GM21360 (cell line): ENCODE data around the gene SCART1.
A peak's percentile ranks its signal among the peaks of the same experiment; 100 is the strongest.
"Not testable (repeated sequence)": the region's sequence is repeated elsewhere in the genome, so short reads cannot be mapped to it uniquely, and the experiment has no call there.

Source experiments
- ATAC-seq: cut with Tn5 transposase; IDR thresholded peaks from one replicate; pipeline ENCODE4 v1.9.1; 2021; ENCODE audit warnings: mild to moderate bottlenecking, moderate library complexity; ENCODE audit not compliant: unreplicated experiment

The SCART1 gene

GRCh38 chr10:133453516-133454203 is at the start of gene SCART1:
SCART1 (plus strand) TSS chr10:133453945; CDS start chr10:133453998, 53 bp downstream.
- ATAC-seq: no peak

GRCh38 chr10:133405272-133405671 is 48.5 kb upstream of the SCART1 start:
- no peak for ATAC-seq

DNA sequence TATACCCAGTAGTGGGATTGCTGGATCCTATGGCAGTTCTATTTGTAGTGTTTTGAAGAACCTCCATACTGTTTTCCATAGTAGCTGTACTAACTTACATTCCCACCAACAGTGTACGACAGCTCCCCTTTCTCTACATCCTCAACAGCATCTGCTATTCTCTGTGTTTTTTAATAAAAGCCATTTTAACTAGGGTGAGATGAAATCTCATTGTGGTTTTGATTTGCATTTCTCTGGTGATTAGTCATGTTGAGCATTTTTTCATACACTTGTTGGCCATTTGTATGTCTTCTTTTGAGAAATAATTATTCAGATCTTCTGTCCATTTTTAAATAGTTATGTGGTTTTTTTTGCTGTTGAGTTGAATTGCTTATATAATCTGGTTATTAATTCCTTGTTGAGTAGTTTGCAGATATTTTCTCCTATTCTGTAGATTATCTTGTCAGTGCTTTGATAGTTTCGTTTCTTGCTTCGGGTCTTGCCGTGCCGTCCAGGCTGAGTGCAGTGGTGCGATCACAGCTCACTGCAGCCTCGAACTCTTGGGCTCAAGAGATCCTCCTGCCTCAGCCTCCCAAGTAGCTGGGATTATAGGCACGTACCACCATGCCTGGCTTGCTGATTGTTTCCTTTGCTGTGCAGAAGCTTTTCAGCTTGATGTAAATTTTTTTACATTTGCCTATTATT is 47.8 kb upstream of the SCART1 start:
- peak; percentile 51 for ATAC-seq

DNA sequence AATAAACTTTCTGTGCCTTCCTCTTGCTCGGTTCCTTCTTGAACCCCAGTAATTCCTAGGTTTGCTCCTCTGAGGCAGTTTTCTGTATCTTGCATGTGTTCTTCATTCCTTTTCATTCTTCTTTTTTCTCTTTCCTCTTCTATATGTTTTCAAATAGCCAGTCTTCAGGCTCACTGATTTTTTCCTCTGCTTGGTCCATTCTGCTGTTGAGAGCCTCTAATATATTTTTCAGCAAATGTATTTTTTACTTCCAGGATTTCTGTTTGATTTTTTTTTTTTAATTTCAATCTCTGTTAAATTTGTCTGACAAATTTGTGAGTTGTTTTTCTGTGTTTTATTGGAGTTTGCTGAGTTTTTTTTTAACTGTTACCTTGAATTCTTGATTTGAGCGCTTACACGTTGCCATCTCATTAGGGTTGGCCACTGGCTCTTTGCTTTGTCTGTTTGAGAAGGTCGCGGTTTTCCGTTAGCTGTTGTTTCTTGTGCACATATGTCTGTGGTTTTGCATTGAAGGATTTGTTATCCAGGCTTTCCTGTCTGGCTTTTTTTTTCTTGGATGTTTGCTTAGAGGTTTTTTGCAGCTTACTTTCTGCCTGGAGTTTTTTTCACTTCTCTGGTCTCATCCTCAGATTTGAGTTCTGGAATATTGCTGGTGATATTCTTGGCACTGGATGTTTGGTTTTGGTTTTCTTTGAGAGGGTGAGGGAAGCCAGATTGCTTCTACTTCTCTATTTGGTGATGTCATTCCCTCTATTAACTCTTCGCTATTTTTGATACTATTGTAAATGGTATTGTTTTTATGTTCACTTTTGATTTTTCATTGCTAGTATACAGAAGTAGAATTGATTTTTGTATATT is 42.0 kb upstream of the SCART1 start:
- ATAC-seq: no peak

DNA sequence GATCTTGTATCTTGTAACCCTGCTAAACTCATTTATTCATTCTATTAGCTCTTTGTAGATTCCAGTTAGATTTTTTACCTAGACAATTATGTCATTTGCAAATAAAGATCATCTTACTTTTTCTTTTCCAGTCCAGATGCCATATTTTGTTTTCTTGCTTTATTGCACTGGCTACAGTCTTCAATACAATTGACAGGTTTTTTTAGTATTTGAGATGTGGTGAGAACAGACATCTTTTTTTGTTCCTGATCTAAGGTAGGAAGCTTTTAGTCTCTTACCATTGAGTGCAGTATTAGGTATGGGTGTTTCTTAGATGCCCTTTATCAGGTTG is 41.4 kb upstream of the SCART1 start:
- ATAC-seq: no peak

DNA sequence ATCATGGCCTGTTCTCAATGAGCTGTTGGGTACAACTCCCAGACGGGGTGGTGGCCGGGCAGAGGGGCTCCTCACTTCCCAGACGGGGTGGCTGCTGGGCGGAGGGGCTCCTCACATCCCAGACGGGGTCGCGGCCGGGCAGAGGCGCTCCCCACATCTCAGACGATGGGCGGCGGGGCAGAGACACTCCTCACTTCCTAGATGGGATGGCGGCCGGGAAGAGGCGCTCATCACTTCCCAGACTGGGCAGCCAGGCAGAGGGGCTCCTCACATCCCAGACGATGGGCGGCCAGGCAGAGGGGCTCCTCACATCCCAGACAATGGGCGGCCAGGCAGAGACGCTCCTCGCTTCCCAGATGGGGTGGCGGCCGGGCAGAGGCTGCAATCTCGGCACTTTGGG is 39.3 kb upstream of the SCART1 start:
- ATAC-seq: not testable (repeated sequence)

DNA sequence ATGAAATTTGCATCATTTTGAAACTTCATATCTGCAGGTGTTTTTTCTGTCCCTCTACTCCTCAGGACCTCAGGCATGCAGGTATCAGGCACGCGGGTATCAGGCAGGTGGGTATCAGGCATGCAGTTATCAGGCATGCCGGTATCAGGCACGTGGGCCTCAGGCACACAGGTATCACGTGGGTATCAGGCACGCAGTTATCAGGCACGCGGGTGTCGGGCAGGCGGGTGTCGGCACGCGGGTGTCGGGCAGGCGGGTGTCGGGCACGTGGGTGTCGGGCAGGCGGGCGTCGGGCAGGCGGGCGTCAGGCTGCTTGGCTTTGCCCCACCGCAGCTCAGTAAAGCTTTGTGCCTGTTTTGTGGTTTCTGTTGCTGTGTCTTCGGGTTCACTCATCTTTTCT is 38.0 kb upstream of the SCART1 start:
- ATAC-seq: no peak

DNA sequence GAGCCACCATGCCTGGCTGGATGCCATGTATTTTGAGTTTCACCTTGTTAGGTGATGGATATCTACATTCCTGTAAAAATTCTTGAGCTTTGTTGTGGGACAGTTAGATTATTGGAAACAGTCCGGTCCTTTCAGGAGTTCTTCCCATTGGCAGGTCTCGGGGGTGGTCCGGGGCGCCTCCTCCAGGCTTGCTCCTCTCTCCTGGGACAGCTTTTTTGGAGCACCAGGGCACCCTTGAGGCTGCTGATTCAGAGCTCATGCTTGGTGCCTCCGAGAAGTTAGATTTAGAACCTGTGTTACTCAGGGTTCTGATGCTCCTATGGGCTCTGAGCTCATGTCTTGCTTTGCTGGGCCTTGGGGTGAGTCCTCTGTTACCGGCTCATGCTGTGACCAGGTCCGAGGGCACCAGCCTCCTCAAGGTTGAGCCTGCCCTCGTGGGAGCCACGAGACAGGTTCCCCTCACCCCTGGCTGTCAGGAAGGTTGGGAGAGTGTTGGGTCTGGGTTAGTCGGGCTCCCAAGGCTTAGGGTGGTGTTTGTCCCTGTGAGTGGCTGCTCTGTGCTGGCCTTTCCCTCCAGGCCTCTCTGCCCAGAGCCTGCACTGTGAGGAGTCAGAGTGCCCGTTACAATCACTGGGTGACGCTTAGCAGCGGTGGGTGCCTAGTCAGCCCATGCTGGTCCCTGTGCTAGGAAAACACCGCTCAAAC is 35.3 kb upstream of the SCART1 start:
- no peak for ATAC-seq

GRCh38 chr10:133419211-133419950 is 34.4 kb upstream of the SCART1 start:
- ATAC-seq: no peak

GRCh38 chr10:133420028-133420427 is 33.7 kb upstream of the SCART1 start:
- ATAC-seq: no peak

- no peak for ATAC-seq
Measured at GRCh38 chr10:133420579-133420978, 33.2 kb upstream of the SCART1 start.

- ATAC-seq: no peak
Measured at GRCh38 chr10:133421336-133422222, 32.2 kb upstream of the SCART1 start.

DNA sequence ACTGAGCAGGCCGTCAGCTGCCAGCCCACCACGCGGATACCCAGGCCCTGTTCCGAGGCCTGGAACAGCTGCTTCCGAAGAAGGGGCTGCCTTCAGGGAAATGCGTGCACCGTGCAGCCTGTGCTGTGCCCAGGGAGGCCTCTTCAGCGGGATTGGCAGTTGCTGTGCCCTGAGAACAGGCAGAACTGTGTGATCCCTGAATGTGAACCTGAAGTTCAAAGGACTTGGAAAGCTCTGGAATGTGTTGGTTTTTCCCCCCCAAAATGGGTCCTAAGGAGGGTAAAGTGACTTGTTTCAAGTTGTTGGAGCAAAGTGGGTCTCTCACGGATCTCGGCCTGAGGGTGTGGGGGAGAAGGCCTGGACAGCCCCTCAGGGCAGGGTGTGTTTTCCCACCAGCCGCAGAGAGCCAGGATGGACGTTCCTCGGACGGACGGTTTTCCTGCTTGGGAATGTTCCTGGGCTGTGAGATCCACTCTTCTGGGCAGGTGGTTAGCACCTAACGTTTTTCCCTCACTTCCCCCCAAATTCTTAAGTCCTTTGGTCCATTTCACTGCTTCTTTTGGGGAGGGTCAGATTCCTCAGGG is 31.4 kb upstream of the SCART1 start:
- no peak for ATAC-seq

DNA sequence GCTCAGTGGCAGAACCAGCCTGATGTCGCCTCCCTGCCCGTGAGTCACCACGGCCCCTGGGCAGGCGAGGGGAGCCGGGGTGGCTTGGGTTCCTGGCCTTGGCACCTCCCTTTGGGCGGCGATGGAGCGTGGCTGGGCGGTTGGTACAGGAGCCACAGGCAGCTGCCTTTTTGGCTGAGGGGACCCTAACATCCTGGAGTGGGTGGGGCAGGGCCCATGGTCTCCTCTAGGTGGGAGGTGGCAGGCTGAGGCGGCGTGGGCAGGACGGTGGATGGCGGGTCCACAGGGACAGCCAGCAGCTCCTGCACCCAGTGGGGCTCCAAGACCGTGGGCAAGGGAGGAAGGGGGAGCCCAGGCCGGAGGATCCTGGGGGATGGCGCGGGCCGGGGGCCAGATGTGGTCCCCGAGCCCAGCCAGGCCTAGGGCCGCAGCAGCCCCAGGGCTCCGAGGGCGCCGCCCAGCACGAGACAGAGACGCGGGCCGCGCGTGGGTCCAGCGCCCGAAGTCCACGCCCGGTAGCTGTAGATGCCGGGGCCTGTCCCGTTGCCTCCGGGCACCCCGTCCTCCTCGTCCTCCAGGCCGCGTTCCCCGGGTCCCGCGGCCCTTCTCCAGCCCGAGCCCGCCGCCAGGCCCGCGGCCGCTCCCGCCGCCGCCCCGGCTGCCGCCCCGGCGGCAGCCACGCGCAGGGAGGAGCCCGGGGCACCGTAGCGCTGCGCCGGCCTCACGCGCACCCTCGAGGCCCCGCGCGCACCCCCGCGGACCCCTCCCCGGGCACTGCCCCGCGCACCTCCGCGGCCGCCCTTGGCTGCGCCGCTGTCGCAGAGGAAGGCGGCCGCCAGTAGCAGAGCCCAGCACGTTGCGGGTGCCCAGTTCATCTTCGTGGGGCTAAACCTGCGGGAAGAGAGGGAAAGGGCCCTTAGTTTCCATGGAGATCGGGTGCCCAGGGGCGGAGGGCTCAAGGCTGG is 30.7 kb upstream of the SCART1 start:
- ATAC-seq: no peak

DNA sequence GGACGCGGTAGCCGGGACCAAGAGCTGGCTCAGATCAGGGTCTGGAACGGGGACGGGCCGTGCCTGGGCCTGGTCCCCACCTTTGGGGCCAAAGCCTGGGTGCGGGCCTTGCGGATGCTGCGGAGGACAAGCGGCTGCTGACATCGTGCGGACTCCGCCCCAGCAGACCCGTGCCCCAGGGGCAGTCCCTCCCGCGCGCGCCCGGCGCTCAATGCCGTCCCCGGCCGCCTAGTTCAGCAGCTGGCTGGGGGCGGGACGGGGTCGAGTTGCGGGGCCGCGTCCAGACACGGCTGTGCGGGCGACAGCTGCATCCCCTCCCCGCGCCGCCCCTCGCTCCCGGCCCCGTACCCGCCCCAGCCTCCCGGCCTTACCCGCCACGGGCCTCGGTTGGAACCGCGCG is 29.6 kb upstream of the SCART1 start:
- not testable (repeated sequence) for ATAC-seq

DNA sequence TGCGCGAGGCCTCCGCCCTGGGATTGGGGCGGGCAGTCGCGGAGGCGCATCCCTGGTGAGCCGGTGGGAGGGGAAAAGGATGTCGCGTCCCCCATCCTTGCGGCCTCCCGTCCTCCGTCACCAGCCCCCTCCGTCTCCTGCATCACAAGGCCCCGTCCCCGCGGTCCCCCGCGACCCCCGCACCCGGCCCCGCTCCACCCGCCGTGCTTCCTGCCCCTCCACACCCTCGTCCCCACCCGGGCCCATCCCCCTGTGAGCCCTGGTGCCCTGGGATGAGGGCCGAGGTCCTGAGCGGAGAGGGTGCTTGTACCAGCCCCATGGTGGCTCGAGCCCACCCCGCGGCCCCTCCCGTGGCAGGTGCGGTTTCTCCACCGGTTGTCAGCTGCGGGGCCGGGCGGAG is 29.1 kb upstream of the SCART1 start, which contains the start of gene SPRN:
SPRN (minus strand) TSS at position 25 of the 400 bp plus-strand sequence. CDS start 944 bp downstream, outside the sequence.
- not testable (repeated sequence) for ATAC-seq

DNA sequence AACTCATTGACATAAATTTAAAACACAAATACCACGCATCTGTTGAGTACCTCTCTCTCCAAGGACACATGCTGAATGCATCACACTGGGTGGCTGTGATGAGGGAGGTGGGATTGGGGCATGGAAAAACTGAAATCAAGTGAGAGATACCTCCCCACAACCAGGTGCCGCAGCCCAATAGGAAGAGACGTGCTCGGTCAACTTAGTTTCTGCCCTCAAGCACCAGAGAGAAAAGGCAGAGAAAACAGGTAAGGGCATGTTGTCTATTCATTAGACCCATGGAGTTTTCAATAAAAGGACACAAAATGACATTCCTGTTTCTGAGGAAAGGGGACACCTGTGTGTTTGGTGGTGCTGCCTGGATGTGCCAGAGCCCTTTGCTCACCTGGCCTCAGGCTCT is 24.2 kb upstream of the SCART1 start:
- not testable (repeated sequence) for ATAC-seq
